NCI-H748 (cell line): ENCODE results near the gene SSBP4.
"Not testable (repeated sequence)": the region's sequence is repeated elsewhere in the genome, so short reads cannot be mapped to it uniquely, and the experiment has no call there.

Source experiments
- DNase-seq: peaks from one replicate; lab custom pipeline; 2025; ENCODE audit not compliant: unreplicated experiment; lab: John Stamatoyannopoulos, UW

The SSBP4 gene

DNA sequence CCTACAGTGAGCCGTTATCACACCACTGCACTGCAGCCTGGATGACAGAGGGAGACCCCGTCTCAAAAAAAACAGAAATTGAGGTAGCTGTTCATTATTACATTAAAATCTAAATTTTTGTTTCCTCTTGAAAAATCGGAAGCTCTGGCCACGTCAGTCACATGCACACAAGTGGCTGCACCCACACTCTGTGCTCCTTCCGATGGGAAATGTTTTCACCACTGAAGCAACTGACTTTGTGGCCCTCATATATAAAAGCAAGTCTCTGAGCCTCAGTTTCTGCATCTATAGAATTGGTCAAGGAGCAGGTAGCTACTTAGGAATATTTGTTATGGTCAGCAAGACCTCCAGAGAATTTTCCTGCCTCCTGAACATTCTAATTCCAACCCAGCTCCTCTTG, 26.3 kb upstream of the SSBP4 start:
- DNase-seq, result no peak

DNA sequence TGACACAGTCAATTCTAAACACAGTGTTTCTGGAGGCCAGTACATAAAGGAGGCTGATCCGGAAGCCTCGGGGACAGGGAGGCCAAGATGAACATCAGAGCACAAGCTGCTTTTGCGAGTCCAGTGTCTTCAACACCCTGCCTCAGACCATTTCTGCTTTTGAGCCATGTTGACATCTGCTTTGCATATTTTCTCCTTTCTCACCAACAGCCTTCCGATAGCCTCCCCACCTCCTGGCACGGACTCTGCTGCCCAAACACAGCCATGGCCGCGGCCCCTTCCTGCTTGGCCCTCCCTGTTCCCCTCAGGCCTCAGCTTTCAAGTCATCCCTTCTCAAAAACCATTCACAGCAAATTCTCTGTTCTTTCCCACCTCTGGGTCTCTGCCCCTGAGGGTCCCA, 25.4 kb upstream of the SSBP4 start:
- no peak for DNase-seq

DNA sequence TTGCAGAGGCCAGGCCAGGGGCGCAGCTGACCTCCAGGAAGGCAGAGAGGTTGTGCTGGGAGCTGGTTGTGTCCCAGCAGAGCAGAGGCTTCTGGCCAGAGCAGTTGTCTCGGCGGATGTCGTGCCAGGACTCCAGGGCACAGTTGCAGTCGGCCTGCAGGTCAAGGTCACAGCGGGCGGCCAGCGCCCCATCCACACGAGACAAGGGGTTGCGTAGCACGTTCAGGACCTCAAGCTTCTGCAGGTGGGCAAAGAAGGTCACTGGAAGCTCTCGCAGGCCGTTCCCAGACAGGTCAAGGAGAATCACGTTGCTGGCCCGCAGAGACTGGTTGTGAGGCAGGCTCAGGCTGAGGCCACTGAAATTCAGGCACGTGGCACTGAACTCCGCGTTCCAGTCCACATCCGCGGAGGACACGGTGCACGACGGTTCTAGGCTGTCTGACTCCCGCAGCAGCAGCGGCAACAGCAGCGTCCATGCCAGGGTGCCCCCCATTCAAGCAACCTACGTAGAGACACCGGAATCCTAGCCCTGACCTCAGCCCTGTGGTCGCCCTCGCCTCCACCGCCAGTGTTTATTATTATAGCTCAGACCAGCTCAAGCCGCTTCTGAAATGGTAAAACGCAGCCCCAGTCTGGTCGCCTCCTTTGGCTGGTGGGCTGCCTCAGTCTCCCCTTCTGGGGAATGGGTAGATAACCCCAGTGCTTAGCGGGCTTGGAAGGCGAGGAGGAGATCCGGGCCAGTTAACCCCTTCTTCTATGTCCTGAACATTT, 22.5 kb upstream of the SSBP4 start:
- no peak for DNase-seq

DNA sequence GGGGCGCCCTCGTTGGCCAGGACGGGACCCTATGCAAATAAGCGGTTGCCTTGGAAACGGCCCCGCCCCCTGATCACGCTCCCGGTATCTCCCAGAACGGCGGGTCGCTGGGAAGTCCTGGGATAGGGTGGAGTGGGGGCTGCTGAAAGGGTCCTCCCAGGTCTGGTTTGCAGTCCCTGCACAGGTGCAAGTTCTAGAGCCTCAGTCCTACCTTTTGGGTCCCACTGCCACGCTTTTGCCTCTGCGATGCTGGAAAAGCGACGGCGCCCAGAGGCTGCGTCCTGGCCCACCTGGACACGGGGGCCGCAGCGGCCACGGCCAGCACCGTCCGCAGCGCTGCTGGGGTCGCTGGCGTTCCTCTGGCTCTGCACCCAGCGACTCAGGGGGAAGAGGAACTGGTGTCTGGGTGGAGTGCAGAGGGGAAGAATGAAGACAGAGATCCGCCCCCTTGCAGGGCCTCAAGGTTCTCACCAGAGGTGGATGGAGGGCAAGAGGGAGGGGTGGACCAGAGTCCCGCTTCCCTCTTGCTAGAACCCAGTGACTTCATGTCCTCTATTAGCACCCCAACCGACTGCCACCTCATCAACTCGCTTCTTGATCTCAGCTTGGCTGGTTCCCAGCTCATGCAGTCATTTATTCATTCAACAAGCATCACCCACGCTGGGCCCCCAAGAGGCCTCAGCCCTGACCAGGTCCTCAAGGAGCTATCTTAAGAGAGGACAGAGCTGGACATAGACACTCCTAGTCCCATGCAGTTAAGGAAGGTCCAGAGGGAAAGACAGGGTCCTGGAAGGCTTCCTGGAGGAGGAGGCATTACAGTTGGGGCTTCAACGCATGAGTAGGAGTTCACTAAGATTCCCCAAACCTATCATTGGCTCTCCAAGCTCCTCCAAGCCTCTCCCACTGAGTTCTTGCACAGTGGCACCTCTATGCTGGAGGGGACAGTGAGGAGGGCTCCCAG, 21.7 kb upstream of the SSBP4 start, which contains the start of gene LRRC25:
TSS of gene LRRC25 (minus strand) at position 381 of the 961 bp plus-strand sequence. CDS start 659 bp downstream, outside the sequence.
- DNase-seq, result no peak

DNA sequence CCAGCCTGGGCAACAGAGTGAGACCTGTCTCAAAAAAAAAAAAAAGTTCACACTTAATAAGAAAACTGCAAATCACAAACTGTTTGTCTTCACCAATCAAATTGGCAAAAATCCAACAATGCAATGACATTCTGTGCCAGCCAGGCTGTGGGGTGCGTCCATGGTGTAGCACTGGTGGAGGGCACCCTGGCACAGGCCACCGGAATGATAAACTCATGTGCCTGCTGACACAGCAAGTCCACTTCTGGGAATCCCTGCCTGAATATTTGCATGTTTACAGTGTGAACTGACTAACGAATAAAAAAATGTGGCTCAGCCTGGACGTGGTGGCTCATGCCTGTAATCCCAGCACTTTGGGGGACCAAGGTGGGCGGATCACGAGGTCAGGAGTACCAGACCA, 20.2 kb upstream of the SSBP4 start:
- DNase-seq, result no peak

DNA sequence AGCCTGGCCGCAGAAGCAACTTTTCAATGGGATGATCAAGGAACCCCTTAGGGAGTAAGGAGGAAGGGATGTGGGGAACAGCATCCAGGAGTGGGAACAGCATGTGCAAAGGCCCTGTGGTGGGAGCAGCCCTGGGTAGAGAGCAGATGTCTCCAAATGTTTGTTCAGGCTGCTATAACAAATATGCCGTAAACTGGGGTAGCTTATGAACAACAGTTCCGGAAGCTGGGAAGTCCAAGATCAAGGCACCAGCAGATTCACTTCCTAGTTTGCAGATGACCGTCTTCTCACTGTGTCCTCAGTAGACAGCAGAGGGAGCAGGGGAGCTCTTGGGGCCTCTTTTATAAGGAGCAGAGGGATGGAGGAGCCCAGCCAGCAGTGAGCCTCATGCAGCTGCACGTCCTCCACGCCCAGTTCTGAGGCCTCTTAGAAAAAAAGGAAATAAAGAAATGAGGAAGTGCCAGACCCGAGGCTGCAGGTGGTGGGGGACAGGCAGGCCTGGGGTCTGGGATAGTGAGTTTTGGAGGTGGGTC, 17.6 kb upstream of the SSBP4 start:
- DNase-seq, result no peak

DNA sequence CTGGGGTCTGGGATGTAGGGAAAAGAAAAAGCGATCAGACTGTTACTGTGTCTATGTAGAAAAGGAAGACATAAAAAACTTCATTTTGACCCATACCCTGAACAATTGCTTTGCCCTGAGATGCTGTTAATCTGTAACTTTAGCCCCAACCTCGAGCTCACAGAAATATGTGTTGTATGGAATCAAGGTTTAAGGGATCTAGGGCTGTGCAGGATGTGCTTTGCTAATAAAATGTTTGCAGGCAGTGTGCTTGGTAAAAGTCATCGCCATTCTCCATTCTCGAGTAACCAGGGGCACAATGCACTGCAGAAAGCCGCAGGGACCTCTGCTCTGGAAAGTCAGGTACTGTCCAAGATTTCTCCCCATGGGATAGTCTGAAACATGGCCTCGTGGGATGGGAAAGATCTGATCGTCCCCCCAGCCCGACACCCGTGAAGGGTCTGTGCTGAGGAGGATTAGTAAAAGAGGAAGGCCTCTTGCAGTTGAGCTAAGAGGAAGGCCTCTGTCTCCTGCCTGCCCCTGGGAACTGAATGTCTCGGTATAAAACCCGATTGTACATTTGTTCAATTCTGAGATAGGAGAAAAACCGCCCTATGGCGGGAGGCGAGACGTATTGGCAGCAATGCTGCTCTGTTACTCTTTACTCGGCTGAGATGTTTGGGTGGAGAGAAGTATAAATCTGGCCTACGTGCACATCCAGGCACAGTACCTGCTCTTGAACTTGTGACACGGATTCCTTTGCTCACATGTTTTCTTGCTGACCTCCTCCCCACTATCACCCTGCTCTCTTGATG, 16.5 kb upstream of the SSBP4 start:
- not testable (repeated sequence) for DNase-seq

DNA sequence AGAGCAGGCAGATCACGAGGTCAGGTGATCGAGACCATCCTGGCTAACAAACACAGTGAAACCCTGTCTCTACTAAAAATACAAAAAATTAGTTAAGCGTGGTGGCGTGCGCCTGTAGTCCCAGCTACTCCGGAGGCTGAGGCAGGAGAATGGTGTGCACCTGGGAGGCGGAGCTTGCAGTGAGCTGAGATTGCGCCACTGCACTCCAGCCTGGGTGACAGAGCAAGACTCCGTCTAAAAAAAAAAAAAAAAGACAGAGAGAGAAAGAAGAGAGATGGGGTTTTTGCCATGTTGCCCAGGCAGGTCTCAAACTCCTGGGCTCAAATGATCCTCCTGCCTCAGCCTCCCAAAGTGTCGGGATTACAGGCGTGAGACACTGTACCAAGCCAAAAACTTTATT, 13.4 kb upstream of the SSBP4 start:
- not testable (repeated sequence) for DNase-seq

DNA sequence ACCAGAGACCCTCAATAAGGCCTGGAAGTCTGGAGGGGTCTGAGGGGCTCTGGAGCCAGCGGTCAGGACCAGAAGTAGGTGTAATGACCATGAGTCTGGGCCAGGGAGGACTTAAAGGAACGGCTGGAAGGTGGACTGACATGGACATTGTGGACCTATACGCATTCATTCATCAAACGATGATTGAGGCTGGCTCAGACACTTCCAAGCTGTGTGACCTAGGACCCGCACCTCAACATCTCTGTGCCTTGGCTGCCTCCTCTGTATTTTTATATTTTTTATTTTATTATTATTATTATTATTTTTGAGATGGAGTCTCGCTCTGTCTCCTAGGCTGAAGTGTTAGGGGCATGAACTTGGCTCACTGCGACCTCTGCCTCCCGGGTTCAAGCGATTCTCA, 12.4 kb upstream of the SSBP4 start:
- DNase-seq, result no peak

DNA sequence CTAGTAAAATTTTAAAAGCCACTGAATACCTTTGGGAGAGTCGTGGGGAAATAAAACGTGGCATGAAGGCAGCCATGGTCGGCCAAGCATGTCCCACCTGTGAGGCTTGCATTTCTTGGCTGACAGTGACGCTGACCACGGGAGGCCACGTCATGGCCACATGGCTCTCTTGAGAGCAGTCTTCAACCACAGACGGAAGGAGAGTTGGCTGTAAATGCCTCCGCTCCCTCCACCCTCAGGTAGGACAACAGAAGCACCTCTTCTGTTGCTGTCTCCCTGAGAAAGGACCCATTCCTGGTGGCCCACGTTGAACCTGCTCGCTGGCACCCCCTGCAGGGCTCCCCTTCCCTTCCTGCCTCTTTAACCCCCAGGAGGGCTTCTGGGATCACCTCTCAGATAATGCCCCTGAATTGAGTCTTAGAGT, 11.1 kb upstream of the SSBP4 start:
- DNase-seq, result no peak

DNA sequence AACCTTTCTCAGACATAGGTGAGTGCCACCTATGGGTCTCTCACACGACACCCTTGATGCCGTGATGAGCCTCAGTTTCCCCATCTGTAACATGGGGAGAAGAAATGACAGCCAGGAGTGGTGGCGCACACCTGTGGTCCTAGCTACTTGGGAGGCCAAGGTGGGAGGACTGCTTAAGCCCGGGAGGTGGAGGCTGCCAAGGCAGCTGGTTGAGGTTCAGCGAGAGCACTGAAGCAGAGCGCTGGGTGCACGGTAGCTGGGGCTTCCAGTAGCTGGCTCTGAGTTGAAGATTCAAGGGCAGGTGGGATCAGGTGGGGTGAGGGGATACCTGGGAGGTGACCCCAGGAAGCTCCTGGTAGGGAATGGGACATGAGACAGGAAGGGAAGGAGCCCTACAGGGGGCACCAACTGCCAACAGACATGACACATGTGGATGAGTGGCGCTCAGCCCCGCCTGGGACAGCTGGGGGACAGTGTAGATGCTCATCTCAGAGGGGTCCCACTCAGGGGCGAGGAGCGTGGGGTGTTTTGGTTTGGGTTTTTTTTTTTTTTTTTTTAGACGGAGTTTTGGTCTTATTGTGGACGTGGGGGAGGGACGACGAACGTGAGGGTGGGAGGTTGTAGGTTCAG, 6.5 kb upstream of the SSBP4 start:
- DNase-seq, result no peak

DNA sequence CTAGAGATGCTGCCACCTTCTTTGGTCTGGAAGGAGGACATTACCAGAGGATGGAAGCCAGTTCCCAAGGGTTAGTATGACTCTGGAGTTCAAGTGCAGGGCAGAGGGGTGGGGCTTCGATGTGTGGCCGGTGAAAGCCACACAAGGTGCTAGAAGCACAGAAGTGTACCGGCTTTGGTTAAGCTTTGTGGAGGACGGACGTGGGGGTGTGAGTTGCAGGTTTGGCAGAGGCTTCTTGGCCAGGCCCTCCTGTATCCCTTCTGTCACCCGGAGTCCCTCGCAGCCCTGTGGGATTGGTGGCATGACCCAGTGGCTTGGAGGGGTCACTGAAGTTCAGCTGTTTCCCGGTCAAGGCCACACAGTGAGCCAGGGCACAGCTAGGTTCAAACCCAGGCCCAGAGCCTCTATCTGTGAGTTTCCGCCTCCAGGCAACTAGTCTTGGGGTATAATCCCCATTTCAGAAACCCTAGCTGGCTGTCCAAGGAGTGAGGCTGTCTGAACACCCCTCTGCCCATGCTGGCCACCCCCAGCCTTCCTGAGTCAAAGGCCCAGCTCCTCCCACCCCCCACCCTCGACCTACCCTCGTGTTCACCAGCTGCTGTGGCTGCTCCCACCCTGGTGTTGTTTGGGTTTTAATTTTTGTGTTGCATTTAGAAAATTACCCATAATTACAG, 4.6 kb upstream of the SSBP4 start:
- DNase-seq, result peak; percentile 80

DNA sequence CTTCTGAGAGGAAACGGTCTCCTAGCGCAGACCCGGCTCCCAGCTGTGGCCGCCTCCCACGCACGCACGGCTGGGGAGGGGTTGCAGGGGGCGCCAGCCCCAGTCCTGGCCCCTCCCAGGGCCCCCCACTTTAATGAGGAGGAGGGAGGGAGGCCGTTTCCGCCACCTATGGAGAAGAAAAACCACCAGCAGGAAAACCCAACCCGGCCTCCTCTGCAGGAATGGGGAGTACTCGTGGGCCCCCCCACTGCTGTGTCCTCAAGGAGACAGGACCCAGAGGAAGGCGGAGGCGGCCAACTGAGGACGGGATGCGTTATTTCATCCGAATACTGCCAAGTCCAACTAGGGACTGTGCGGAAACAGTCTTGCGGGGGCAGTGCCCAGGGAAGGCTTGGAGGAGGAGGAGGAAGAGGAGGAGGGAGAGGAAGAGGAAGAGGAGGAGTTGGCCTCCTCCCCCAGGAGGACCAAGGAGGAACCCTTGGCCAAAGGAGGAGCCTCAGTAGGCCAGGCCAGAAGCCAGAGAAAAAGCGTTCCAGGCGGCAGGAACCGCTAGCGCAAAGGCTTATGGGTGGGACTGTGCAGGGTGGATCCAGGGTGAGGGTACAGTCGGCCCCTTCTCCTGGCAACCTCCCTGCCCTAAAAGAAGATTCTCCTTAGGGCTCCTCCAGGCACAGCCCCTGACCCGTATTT, 3.9 kb upstream of the SSBP4 start:
- no peak for DNase-seq

DNA sequence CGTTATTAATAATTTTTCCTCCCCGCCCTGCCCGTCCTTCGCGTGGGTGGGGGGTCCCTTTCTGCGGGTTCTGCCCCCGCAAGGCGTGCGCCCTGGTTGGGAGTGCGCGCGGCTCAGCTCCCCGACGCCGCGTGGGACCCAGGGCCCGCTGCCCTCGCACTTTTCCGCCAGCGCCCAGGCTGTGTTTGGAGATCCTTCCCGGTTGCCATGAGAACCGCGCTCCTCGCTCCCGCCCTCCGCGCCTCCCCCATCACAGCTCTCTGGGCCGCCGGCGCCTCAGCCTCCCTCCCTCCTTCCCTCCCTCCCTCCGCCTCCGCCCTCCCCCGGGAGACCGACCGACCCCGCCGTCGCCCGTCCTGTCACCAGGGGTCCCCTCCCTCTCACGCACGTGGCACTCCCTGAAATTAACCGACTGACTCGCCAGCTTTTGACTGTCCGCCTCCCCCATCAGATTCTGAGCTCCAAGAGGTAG, 2.4 kb upstream of the SSBP4 start:
- peak; percentile 89 for DNase-seq

DNA sequence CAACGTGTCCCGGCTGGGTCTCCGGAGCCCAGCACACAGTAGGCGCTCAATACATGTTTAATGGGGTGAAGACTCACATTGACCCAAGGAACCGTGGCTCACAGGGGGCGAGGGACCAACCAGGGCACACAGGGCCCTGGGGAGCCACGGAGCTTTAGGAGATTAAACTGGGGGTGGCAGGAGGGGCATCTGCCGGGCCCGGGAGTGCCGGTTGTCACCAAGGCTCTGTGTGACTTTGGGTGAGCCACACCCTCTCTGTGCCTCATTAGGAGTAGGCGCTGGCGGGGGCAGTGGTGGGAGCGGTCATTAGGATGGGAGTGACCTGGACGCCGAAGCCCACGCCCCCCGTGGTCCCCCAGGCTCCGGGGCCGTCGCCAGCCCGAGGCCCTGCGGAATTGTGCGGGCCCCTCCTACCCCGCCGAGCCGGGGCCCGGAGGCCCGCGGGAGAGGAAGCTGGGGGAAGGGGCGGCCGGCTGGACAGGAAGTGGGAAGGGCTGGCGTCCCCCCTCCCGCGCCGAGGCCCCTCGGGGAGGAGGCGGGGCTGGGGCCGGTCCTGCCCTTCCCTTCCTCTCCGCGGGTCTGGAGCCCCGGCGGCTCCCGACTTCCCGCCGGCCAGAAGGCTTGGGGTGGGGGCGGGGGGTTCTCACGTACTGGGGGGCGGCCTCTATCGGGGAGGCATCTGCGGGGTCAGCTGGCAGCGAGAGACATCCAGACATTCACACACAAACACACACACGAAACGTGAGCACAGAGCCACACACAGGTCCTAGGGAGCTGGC, 1.8 kb upstream of the SSBP4 start:
- DNase-seq, result peak; percentile 83

DNA sequence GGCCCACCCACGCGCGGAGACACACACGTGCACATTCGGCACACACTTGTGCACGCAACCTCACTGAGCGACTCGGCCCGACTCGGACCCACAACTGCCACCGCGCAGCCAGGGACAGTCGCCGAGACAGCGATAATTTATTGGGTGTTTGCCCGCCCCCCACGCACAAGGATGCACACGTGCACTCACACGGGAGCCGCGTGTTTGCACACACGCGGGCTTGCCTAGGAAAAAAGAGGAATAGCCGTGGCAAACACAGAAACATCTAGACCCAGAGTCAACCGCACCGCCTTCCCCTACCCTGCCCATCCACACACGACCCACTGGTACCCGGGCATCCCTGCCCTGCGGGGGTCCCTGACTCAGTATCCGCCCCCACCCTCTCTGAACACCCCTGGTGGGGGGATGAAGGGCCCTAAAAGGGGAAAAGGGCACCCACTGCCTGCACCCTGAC, 1.1 kb upstream of the SSBP4 start:
- DNase-seq, result peak; percentile 41

DNA sequence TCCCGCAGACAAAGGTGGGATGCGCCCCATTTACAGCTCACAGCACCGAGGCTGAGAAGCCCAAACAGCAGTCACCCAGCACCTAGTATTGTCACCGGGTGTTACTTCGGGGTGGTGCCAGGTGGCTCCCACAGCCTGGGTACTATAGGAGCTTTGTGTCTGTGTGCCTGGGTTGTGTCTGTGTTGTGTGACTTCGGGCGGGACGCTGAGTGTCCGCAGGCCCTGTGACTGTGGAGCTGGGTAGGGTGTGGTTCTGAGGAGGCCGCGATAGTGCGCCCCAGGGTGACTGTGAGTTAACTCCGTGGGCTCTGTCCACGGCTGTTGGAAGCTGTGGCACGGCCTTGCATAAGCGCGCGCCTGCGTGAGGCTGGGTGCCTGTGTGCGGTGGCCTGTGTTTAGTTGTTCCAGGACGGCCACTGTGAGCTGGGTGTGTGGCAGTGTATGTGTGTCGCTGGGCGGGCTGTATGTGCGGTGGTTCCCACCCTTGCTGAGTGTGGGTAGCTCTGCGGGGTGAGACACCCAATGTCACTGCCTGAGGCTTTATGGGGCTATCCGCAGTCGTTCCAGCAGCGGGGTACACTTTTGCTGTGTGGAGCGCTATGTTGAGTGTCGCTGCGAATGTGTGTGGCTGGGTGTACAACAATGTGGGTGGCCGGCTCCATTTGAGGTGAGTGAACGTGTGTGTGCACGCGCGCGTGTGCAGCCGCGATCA, 559 bp upstream of the SSBP4 start:
- DNase-seq, result peak; percentile 37
